Activated T-cell treated with anti-CD3 and anti-CD28 coated beads, Interleukin-2, amount 50 U/mL, for 24 hours (primary cell): ENCODE results near the gene SLC10A1.

Experiments used
- DNase-seq: peaks from one replicate; pipeline ENCODE4 v3.0.0-alpha.2; 2020
- H3K27ac Mint-ChIP-seq: 2 replicates; pipeline ENCODE4 v1.8.0; 2020; ENCODE audit warnings: mild to moderate bottlenecking, mixed read lengths
- H3K27me3 Mint-ChIP-seq: 2 replicates; pipeline ENCODE4 v1.8.0; 2020; ENCODE audit warnings: mixed read lengths
- H3K36me3 Mint-ChIP-seq: 2 replicates; pipeline ENCODE4 v1.8.0; 2020; ENCODE audit warnings: low read depth, mixed read lengths
- H3K4me1 Mint-ChIP-seq: 2 replicates; pipeline ENCODE4 v1.8.0; 2020; ENCODE audit warnings: low read depth, mixed read lengths
- H3K4me3 Mint-ChIP-seq: 2 replicates; pipeline ENCODE4 v1.8.0; 2020; ENCODE audit warnings: mild to moderate bottlenecking, moderate library complexity, mixed read lengths
- H3K9me3 Mint-ChIP-seq: 2 replicates; pipeline ENCODE4 v1.8.0; 2020; ENCODE audit warnings: mixed read lengths

SLC10A1 gene

GRCh38 chr14:69796797-69797500, at the start of gene SLC10A1:
Gene SLC10A1, minus strand, starts transcription at chr14:69797241. Its CDS starts 86 bp downstream, at chr14:69797155.
- Mint-ChIP-seq H3K4me1 (no peaks in the 10 kb centered on the region), H3K4me3 (no peak within 1 kb of the TSS)

GRCh38 chr14:69845787-69846186, 48.7 kb upstream of the SLC10A1 start:
- Mint-ChIP-seq H3K4me1 (no peaks in the 10 kb centered on the region), H3K36me3 (no peaks in the 10 kb centered on the region), H3K27ac (no peak overlapping the region), H3K4me3 (no peak overlapping the region), H3K9me3 (no peaks in the 10 kb centered on the region), H3K27me3 (peaks cover 24% of the 10 kb centered on the region)
- no peak for DNase-seq

More at GRCh38 chr14:69796797-69797500, at the start of gene SLC10A1:
- Mint-ChIP-seq H3K36me3 (no peaks in the 10 kb centered on the region), H3K27ac (no peak within 1 kb of the TSS), H3K27me3 (no peaks in the 10 kb centered on the region), H3K9me3 (peaks cover 2% of the 10 kb centered on the region)
- no peak for DNase-seq

- no peak overlapping the region for H3K4me3 Mint-ChIP-seq
- no peaks in the 10 kb centered on the region for H3K9me3 Mint-ChIP-seq
- peaks cover 22% of the 10 kb centered on the region for H3K27me3 Mint-ChIP-seq
- no peak overlapping the region for H3K27ac Mint-ChIP-seq
- no peaks in the 10 kb centered on the region for H3K4me1 Mint-ChIP-seq
- no peaks in the 10 kb centered on the region for H3K36me3 Mint-ChIP-seq
- no peak for DNase-seq
Measured at GRCh38 chr14:69845050-69845581, 48.1 kb upstream of the SLC10A1 start.

- DNase-seq, result no peak
- no peaks in the 10 kb centered on the region for H3K4me1 Mint-ChIP-seq
- H3K27ac Mint-ChIP-seq, result no peak overlapping the region
- H3K27me3 Mint-ChIP-seq, result peaks cover 18% of the 10 kb centered on the region
- H3K9me3 Mint-ChIP-seq, result no peaks in the 10 kb centered on the region
- H3K4me3 Mint-ChIP-seq, result no peak overlapping the region
- no peaks in the 10 kb centered on the region for H3K36me3 Mint-ChIP-seq
Measured at GRCh38 chr14:69844171-69844570, 47.1 kb upstream of the SLC10A1 start.

GRCh38 chr14:69842686-69843420, 45.8 kb upstream of the SLC10A1 start:
- Mint-ChIP-seq H3K4me3 (no peak overlapping the region), H3K27me3 (peaks cover 8% of the 10 kb centered on the region), H3K4me1 (no peaks in the 10 kb centered on the region), H3K9me3 (no peaks in the 10 kb centered on the region), H3K27ac (no peak overlapping the region), H3K36me3 (no peaks in the 10 kb centered on the region)
- no peak for DNase-seq

- no peaks in the 10 kb centered on the region for H3K9me3 Mint-ChIP-seq
- no peak overlapping the region for H3K27ac Mint-ChIP-seq
- no peaks in the 10 kb centered on the region for H3K4me1 Mint-ChIP-seq
- H3K36me3 Mint-ChIP-seq, result no peaks in the 10 kb centered on the region
- DNase-seq, result no peak
- H3K27me3 Mint-ChIP-seq, result peaks cover 6% of the 10 kb centered on the region
- H3K4me3 Mint-ChIP-seq, result no peak overlapping the region
Measured at GRCh38 chr14:69841656-69842055, 44.6 kb upstream of the SLC10A1 start.

GRCh38 chr14:69839661-69840060, 42.6 kb upstream of the SLC10A1 start:
- H3K9me3 Mint-ChIP-seq, result no peaks in the 10 kb centered on the region
- peaks cover 15% of the 10 kb centered on the region for H3K27me3 Mint-ChIP-seq
- H3K4me1 Mint-ChIP-seq, result no peaks in the 10 kb centered on the region
- H3K27ac Mint-ChIP-seq, result no peak overlapping the region
- no peak for DNase-seq
- no peaks in the 10 kb centered on the region for H3K36me3 Mint-ChIP-seq
- no peak overlapping the region for H3K4me3 Mint-ChIP-seq

- Mint-ChIP-seq H3K27me3 (peaks cover 15% of the 10 kb centered on the region), H3K9me3 (no peaks in the 10 kb centered on the region), H3K27ac (no peak overlapping the region)
Measured at GRCh38 chr14:69838881-69839416, 41.9 kb upstream of the SLC10A1 start.

GRCh38 chr14:69828879-69829278, 31.8 kb upstream of the SLC10A1 start:
- no peak overlapping the region for H3K4me3 Mint-ChIP-seq
- peaks cover 5% of the 10 kb centered on the region for H3K4me1 Mint-ChIP-seq
- H3K27me3 Mint-ChIP-seq, result no peaks in the 10 kb centered on the region
- H3K9me3 Mint-ChIP-seq, result no peaks in the 10 kb centered on the region
- H3K36me3 Mint-ChIP-seq, result no peaks in the 10 kb centered on the region
- H3K27ac Mint-ChIP-seq, result no peak overlapping the region
- no peak for DNase-seq

More at GRCh38 chr14:69838881-69839416, 41.9 kb upstream of the SLC10A1 start:
- Mint-ChIP-seq H3K4me1 (no peaks in the 10 kb centered on the region), H3K36me3 (no peaks in the 10 kb centered on the region), H3K4me3 (no peak overlapping the region)
- no peak for DNase-seq

GRCh38 chr14:69828354-69828753, 31.3 kb upstream of the SLC10A1 start:
- H3K27ac Mint-ChIP-seq, result no peak overlapping the region
- DNase-seq, result no peak
- H3K4me1 Mint-ChIP-seq, result peaks cover 5% of the 10 kb centered on the region
- no peak overlapping the region for H3K4me3 Mint-ChIP-seq
- no peaks in the 10 kb centered on the region for H3K9me3 Mint-ChIP-seq
- no peaks in the 10 kb centered on the region for H3K27me3 Mint-ChIP-seq
- H3K36me3 Mint-ChIP-seq, result no peaks in the 10 kb centered on the region

- H3K36me3 Mint-ChIP-seq, result no peaks in the 10 kb centered on the region
- peaks cover 5% of the 10 kb centered on the region for H3K4me1 Mint-ChIP-seq
- no peak for DNase-seq
- no peak overlapping the region for H3K4me3 Mint-ChIP-seq
- H3K27ac Mint-ChIP-seq, result no peak overlapping the region
- H3K27me3 Mint-ChIP-seq, result no peaks in the 10 kb centered on the region
- no peaks in the 10 kb centered on the region for H3K9me3 Mint-ChIP-seq
Measured at GRCh38 chr14:69827560-69827959, 30.5 kb upstream of the SLC10A1 start.

GRCh38 chr14:69822456-69822855, 25.4 kb upstream of the SLC10A1 start:
- no peak for DNase-seq
- Mint-ChIP-seq H3K27ac (no peak overlapping the region), H3K4me3 (no peak overlapping the region), H3K27me3 (peaks cover 6% of the 10 kb centered on the region), H3K36me3 (no peaks in the 10 kb centered on the region), H3K9me3 (no peaks in the 10 kb centered on the region), H3K4me1 (peaks cover 4% of the 10 kb centered on the region)

- no peaks in the 10 kb centered on the region for H3K9me3 Mint-ChIP-seq
- H3K27ac Mint-ChIP-seq, result no peak overlapping the region
- H3K36me3 Mint-ChIP-seq, result no peaks in the 10 kb centered on the region
- no peak for DNase-seq
- no peak overlapping the region for H3K4me3 Mint-ChIP-seq
- H3K4me1 Mint-ChIP-seq, result peaks cover 4% of the 10 kb centered on the region
- peaks cover 6% of the 10 kb centered on the region for H3K27me3 Mint-ChIP-seq
Measured at GRCh38 chr14:69820991-69821390, 23.9 kb upstream of the SLC10A1 start.

GRCh38 chr14:69819607-69820006, 22.6 kb upstream of the SLC10A1 start:
- no peak for DNase-seq
- Mint-ChIP-seq H3K4me1 (peaks cover 4% of the 10 kb centered on the region), H3K27me3 (peaks cover 6% of the 10 kb centered on the region), H3K9me3 (no peaks in the 10 kb centered on the region), H3K27ac (no peak overlapping the region), H3K36me3 (no peaks in the 10 kb centered on the region), H3K4me3 (no peak overlapping the region)

GRCh38 chr14:69818758-69819191, 21.7 kb upstream of the SLC10A1 start:
- H3K27ac Mint-ChIP-seq, result no peak overlapping the region
- DNase-seq, result peak; percentile 65
- H3K4me3 Mint-ChIP-seq, result no peak overlapping the region
- no peaks in the 10 kb centered on the region for H3K9me3 Mint-ChIP-seq
- H3K4me1 Mint-ChIP-seq, result peaks cover 4% of the 10 kb centered on the region
- H3K27me3 Mint-ChIP-seq, result peaks cover 6% of the 10 kb centered on the region
- H3K36me3 Mint-ChIP-seq, result no peaks in the 10 kb centered on the region
